Measurements from ENCODE around the gene PHF21B. TPM values are rescaled to one million over a fixed set of nuclear protein-coding genes. Genes with fewer than 3 reads are reported as not detected.
"Not testable (repeated sequence)": the region's sequence is repeated elsewhere in the genome, so short reads cannot be mapped to it uniquely, and the experiment has no call there.

The PHF21B gene
- total RNA-seq, 1 experiment from 2014 or later, result not detected

DNA sequence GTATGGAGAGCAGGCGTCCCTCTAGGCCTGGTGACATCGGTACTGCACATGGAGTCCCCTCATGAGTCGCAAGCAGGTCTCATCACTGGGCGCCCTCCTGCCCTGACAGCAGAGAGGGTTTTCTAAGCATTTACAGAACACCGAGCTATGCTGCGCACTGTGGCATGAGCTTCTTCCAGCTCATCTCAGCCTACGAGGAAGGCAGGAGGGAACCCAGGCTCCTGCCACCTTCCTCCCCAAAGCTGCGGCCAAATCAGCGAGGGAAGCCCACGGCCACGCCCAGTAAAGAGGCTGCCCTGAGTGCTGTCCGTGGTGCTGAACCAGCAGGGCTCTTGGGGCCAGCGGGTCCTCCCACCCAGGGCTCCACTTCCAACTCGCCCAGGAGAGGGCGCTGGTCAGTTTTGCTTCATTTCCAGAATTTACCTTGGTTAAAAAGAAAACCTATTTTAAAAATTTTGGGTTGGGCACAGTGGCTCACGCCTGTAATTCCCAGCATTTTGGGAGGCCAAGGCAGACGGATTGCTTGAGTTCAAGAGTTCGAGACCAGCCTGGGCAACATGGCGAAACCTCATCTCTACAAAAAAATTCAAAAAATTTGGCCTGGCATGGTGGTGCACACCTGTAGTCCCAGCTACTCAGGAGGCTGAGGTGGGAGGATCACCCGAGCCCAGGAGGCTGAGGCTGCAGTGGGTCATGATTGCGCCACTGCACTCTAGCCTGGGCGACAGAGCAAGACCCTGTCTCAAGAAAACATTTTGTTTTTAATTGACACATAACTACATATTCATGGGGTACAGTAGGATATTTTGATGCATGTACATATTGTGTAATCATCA is 34.2 kb downstream of the PHF21B start:
- Histone ChIP-seq H3K36me3 (no peaks in the 10 kb centered on the region), H3K9me3 (no peaks in the 10 kb centered on the region), H3K27me3 (peaks cover 15% of the 10 kb centered on the region), H3K4me3 (no peak overlapping the region)
- DNase-seq, result peak; percentile 81

DNA sequence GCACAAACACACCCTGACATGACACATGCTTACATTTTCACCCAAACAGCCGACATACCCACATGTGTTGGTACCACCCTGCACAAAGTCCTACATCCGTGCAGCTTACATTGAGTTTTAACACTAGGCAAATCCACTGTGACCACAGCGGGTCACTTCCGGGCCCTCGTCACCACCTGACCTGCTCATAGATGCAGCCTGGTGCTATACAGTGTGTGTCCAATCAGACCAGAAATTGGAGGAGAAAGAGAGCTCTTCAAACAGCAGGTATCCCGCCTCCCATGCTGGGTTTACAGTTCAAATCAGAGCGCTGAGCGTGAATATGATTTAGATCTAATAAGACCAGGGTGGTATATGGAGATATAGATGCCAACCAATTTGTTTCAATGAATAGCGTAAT is 35.4 kb downstream of the PHF21B start:
- DNase-seq, result no peak
- peaks cover 6% of the 10 kb centered on the region; the same call in 1 of the 2 replicates for H3K27me3 ChIP-seq
- H3K36me3 ChIP-seq, result no peaks in the 10 kb centered on the region
- H3K9me3 ChIP-seq, result no peaks in the 10 kb centered on the region
- no peak overlapping the region for H3K4me3 ChIP-seq

DNA sequence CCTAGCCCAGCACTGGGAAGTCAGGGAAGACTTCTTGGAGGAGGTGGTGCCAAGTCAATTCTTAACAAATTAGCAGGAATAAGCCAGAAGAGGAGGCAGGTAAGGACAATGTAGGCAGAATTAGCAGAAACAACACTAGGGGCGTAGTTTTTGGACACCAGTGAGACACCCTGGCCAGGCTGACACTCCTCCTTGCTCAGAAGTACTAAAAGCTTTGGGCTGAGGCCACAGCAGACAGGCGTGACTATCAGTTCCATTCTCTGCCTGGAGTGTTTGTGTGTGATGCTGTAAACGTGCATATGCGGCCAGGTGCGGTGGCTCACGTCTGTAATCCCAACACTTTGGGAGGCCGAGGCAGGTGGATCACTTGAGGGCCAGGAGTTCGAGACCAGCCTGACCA is 36.0 kb downstream of the PHF21B start:
- Histone ChIP-seq H3K27me3 (peaks cover 2% of the 10 kb centered on the region; the same call in 1 of the 2 replicates), H3K36me3 (no peaks in the 10 kb centered on the region), H3K4me3 (no peak overlapping the region), H3K9me3 (no peaks in the 10 kb centered on the region)
- no peak for DNase-seq

DNA sequence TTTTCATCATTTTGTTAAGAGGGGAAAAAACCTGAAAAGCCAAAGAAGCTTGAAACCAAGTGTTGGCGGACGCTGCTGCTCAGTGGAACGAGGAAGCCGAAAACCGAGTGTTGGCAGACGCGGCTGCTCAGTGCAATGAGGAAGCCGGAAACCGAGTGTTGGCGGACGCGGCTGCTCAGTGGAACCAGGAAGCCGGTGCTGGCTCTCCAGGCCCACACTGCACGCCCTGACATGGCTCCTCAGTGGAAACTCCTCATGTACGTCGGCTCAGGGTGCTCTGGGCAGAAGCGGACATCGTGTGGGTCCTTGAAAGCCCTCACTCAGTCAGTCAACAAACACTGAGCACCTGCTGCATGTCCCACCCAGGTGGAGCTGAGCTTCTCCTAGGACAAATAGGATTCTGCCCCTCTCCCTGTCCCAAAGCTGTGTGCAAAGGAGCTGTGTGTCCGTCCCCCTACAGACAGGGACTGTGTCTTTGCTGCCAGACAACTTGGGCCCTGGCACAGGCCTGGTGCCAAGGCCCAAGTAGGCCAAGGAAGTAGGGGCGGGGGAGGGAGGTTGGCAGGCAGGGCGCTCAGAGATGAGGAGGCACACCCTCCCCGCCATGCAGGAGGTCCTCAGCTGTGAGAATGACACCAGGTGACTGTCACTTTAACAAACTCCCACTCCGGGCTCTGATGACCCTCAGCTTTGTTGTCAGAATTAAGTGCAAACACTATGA is 37.3 kb downstream of the PHF21B start:
- no peaks in the 10 kb centered on the region for H3K9me3 ChIP-seq
- H3K4me3 ChIP-seq, result no peak overlapping the region
- H3K36me3 ChIP-seq, result no peaks in the 10 kb centered on the region
- DNase-seq, result no peak
- peaks cover 2% of the 10 kb centered on the region; the same call in 1 of the 2 replicates for H3K27me3 ChIP-seq

DNA sequence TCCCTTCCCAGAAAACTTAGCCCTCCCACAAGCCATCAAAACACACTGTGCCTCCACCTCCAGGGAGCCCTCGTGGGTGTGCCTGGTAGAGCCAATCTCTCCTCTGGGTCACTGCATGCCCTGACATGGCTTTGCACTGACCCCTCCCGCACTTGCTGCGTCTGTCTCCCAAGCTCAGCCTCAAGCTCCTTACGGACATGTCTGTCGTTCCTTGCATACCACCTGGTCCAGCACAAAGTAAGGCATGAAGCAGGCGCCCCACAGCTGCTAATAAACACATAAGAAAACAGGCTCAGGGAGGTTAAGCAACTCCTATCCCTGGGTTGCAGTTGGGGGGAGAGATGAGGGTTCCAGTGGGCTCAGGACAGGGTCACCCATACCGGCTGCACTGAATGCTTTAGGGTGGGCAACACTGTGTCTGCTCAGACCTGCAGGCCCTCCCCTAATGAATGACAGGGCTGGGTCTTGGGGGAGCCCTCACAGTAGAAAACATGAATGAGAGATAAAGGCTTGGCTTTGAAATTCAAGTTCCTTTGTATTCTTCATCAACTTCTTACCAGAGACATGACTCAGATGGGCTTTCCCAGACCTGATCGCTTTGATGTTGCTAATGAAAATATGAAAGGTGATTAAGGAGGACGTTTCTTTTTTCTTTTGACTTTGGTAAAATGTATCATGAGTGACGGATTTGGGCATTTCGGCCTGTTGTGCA is 38.0 kb downstream of the PHF21B start:
- no peak for DNase-seq
- H3K27me3 ChIP-seq, result peaks cover 2% of the 10 kb centered on the region; the same call in 1 of the 2 replicates
- no peaks in the 10 kb centered on the region for H3K9me3 ChIP-seq
- no peaks in the 10 kb centered on the region for H3K36me3 ChIP-seq
- no peak overlapping the region for H3K4me3 ChIP-seq

DNA sequence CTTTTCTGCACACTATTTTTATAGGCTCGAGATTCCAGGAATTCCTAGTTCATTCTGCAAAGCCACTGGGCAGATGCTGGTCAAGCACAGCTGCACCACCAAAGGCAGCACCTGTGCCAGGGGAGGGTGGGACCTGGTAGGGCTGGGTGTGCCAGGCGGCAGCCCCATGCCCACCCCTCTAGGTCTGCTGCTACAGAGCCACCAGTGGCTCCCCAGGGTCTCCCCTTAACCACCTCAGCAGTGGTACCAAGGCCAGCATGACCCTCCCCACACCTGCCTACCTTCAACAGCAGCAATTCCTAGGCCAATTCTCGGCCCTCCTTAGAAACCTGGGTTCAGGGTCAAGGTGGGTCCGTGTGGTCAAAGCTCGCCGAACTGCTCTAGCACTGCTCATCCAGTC is 39.5 kb downstream of the PHF21B start:
- H3K27me3 ChIP-seq, result peaks cover 2% of the 10 kb centered on the region; the same call in 1 of the 2 replicates
- no peak for DNase-seq
- H3K36me3 ChIP-seq, result no peaks in the 10 kb centered on the region
- no peaks in the 10 kb centered on the region for H3K9me3 ChIP-seq
- H3K4me3 ChIP-seq, result no peak overlapping the region

DNA sequence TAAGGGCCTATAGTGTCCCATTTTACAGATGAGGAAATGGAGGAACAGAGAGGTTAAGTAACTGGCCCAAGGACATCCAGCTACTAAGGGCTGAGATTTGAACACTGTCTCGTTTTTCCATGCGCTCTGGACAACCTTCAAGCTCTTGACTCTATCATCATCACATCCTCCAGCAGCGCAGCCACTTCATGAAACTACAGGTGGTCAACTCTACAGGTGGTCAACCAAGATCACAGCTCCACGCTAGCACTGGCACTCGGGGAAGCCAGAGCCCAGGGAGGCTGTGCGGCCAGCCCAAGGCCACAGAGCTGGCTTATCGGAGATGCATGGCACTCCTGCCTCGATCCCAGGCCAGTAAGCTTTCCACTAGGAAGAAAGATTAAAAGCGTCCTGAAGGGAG is 40.0 kb downstream of the PHF21B start:
- Histone ChIP-seq H3K27me3 (peaks cover 2% of the 10 kb centered on the region; the same call in 1 of the 2 replicates), H3K9me3 (no peaks in the 10 kb centered on the region), H3K4me3 (no peak overlapping the region), H3K36me3 (no peaks in the 10 kb centered on the region)
- no peak for DNase-seq

DNA sequence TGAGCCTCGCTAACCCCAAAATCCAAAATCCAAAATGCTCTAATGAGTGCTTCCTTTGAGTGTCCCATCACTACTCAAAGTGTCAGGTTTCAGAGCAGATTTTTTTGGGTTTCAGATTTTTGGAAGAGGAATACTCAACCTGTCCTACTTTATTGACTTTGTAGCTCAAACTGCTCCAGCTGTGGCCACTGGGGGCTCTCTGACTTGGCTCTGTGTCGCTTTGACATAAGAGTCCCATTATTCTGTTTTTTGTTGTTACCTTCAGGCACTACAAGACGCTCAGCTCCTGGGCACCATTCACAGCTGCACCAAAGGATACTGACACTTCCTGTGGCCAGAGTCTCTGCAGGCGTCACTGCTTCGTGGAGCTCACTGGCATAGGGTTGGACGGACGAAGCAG is 41.1 kb downstream of the PHF21B start:
- H3K36me3 ChIP-seq, result no peaks in the 10 kb centered on the region
- DNase-seq, result no peak
- peaks cover 2% of the 10 kb centered on the region; the same call in 1 of the 2 replicates for H3K27me3 ChIP-seq
- H3K9me3 ChIP-seq, result no peaks in the 10 kb centered on the region
- H3K4me3 ChIP-seq, result no peak overlapping the region

DNA sequence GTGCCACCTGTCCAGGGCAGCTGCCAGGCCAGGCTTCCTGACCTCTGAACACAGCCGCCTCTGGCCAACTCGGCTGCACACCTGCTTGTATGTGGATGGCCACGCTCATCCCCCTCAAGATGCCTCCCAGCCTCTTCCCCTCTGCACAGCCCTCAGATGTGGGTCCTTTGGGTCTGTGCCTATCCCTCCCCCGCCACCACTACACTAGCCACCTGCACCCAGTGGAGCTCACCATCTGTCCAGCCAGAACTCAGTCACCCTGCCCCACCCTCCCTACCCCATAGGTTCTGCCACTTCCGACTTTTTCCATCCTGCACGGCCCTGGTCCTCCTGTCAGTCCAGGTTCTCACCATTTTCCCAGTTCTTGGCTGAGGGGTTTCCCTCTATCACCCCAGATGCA is 44.6 kb downstream of the PHF21B start:
- DNase-seq, result no peak
- H3K36me3 ChIP-seq, result no peaks in the 10 kb centered on the region
- no peaks in the 10 kb centered on the region for H3K27me3 ChIP-seq
- no peak overlapping the region for H3K4me3 ChIP-seq
- H3K9me3 ChIP-seq, result no peaks in the 10 kb centered on the region

DNA sequence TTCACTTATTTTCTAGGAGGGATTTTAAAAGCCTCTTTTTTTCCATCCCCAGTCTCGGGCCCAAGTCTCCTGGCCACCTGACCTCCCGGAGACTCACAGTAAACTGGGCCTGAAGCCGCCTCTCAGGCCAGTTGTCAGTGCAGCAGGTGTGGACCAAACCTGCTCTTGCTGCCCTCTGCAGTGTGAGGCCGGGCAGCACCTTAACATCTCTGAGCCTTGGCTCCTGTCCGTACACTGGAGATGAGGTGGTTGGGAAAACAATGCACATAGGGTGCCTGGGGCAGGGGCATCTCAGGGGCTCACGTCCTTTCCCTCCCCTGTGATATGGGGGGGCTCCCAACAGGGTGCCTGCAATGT is 45.1 kb downstream of the PHF21B start:
- Histone ChIP-seq H3K4me3 (no peak overlapping the region), H3K9me3 (no peaks in the 10 kb centered on the region), H3K36me3 (no peaks in the 10 kb centered on the region), H3K27me3 (no peaks in the 10 kb centered on the region)
- DNase-seq, result no peak

DNA sequence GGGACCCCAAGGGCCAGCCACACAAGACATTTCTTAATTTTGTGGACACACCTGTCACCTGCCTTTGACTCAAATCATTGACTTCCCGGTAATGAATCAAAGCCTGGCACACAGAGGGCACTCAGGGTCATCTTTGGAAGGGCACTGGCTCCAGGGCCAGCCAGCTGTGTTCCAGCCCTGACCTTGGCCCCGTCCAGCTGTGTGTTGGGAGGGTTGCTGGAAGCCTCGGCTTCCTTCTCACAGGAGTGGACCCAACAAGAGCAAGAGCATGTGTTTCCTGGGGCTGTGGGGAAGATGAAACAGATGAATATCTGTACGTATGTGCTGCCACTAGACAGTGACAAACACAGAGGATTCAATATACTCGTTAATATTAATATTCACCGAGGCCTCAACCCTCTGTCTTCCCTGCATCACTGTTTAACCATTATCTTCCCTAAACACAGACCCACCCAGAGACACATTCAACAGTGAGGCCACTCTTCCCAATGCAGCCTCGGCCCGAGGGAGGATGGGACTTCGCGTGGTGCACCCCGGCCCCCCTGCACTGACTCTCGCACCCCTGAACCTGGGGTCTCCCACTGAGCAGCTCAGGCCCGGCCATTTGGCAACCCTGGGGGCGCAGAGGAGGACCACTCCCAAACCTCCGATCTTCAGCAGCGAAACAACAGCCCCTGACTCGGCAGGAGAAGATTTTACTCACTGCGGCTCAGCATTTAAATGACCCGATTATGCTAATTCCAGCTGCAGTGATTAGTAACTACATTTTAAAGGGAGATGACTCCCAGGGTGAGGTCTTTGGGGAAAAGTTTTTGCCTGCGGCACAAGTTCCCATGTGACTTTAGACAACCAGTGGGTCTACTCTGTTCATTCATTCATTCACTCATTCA is 45.7 kb downstream of the PHF21B start:
- Histone ChIP-seq H3K27me3 (no peaks in the 10 kb centered on the region), H3K36me3 (no peaks in the 10 kb centered on the region), H3K9me3 (no peaks in the 10 kb centered on the region), H3K4me3 (no peak overlapping the region)
- DNase-seq, result no peak

DNA sequence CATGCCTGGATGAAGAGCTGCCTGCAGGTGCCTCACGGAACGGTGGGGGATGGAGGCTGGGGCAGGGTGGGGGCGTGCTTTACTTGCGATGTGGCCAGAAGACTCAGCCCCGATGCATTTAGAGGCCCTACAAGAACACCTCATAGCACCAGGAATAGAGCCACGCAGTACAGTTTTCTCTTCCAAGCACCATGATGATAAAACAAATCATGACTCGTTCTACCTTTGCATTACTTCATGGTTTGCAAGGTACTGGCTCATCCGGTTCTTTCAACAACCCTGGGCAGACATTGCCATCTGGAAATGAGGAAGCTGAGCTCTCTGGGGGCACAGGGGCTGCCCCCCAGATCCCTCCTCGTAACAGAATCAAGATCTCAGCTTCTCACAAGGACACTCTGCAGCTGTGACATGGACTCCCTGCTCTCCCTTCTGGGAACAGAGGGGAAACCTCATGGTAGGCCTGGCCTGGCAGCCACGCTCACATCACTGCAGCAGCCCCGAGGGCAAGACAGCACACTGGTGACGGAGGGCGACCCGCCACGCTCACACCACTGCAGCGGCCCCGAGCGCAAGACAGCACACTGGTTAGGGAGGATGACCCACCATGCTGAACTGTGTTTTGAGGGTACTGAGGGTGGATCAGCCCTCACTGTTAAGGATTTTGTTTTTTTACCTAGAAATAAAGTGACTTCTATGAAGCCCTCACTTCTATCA is 46.9 kb downstream of the PHF21B start:
- Histone ChIP-seq H3K4me3 (no peak overlapping the region), H3K36me3 (no peaks in the 10 kb centered on the region), H3K27me3 (no peaks in the 10 kb centered on the region), H3K9me3 (no peaks in the 10 kb centered on the region)
- no peak for DNase-seq

DNA sequence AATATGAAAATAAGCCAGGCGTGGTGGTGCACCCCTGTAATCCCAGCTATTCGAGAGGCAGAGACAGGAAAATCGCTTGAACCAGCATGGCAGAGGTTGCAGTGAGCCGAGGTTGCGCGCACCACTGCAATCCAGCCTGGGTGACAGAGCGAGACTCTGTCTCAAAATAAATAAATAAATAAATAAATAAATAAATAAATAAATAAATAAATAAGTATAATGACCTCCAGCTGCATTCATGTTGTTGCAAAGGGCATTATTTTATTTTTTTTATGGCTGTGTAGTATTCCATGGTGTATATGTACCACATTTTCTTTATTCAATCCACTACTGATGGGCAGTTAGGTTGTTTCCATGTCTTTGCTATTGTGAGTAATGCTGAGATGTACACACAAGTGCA is 48.1 kb downstream of the PHF21B start:
- H3K9me3 ChIP-seq, H3K36me3 ChIP-seq, DNase-seq, H3K27me3 ChIP-seq, H3K4me3 ChIP-seq: not testable (repeated sequence)

DNA sequence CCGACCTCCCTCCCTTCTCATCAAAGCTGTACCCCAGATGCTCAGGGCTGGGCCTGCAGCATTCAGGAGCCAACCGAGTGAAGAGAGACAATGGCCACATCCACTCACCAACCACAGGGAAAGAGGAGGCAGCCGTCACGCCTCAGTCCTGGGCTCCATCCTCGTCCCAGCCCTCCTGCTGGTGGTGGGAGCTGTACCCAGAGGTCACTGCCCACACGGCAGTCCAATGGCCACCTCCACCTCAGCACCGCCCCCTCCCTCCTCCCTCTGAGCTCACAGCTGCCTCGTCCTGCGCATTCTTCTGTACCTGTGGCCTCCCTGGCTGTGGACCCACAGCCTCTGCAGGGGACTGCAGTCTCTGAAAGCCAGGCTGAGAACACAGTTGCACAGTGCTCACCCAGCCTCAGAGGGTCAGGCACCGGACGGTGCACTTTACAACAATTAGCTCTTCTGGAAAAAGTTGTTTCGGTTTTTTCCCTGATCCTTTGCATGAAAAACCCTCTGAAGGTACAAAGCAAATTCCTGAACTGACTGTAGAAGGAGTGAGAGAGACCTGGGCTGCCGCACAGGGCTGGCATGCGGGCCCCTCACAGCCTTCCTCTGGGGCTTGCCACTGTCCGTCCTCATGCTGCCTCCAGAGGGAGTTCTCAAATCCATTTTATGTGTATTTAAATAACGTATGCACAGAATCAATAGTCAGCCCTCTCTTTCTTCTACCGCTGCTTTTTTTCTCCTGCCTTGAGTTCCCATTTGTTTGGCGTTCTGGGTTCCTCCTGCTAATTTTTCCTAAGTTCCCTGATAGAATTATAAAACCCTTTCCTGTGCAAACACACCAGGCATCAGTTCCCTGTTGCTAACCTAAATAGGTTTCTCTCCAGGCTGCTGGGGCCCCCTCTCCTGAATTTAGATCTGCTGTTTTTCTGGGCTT is 52.7 kb downstream of the PHF21B start:
- DNase-seq, result no peak
- H3K9me3 ChIP-seq, result no peaks in the 10 kb centered on the region
- no peak overlapping the region for H3K4me3 ChIP-seq
- H3K36me3 ChIP-seq, result no peaks in the 10 kb centered on the region
- H3K27me3 ChIP-seq, result peaks cover 5% of the 10 kb centered on the region; the same call in 1 of the 2 replicates

DNA sequence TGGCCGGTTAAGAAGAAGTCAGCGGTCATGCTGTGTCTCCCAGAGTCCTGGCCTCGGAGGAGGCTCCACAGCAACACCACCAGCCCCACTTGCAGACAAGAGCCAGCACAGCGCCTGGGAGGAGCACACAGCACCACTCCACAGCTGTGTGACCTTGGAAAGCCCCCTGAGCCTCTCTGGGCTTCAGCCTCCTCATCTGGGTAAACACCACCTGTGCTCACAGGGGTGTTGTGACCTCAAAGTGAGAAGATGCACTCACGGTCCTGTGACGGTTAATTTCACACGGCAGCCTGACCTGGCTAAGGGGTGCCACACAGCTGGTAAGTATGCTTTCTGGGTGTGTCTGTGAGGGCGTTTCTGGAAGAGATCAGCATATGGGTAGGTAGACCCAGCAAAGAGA is 54.7 kb downstream of the PHF21B start:
- peaks cover 10% of the 10 kb centered on the region for H3K27me3 ChIP-seq
- no peak for DNase-seq
- H3K36me3 ChIP-seq, result no peaks in the 10 kb centered on the region

More for the DNA sequence above, 54.7 kb downstream of the PHF21B start:
- Histone ChIP-seq H3K4me3 (no peak overlapping the region), H3K9me3 (no peaks in the 10 kb centered on the region)

Data from MG63 (cell line).